GM13977 (cell line): ENCODE measurements around the gene ROR1.

Experiments
- DNase-seq: peaks from one replicate; pipeline ENCODE4 v3.0.0; 2012; ENCODE audit warnings: low spot score
- CTCF ChIP-seq: IDR thresholded peaks from 2 replicates; pipeline ENCODE4 v1.5.1; 2012; ENCODE audit warnings: mild to moderate bottlenecking, control low read depth; ENCODE audit not compliant: insufficient read depth; ENCODE audit errors: extremely low read depth, missing control alignments
- in situ Hi-C: fragments of 300-500 bp; cut with MboI; formaldehyde crosslinking; loops from one replicate; pipeline ENCODE4 v1.12.0; 2022; ENCODE audit warnings: low sequenced_read_pairs, low pct_unique_long_range_greater_than_20kb, mixed read lengths, inconsistent platforms; ENCODE audit not compliant: unreplicated experiment

The ROR1 gene

GRCh38 chr1:64184003-64184440 is 410.2 kb downstream of the ROR1 start:
- in situ Hi-C loops: no loop called here
- DNase-seq: no peak
- no peak for TF ChIP-seq CTCF

GRCh38 chr1:64186138-64186897 is 412.5 kb downstream of the ROR1 start:
- in situ Hi-C loops: no loop called here
- DNase-seq: no peak
- TF ChIP-seq CTCF: no peak

- no peak for DNase-seq
- TF ChIP-seq CTCF: no peak
- in situ Hi-C loops: no loop called here
Observed at GRCh38 chr1:64186898-64187280, 413.1 kb downstream of the ROR1 start.

GRCh38 chr1:64187646-64188045 is 413.8 kb downstream of the ROR1 start:
- TF ChIP-seq CTCF: no peak
- in situ Hi-C loops: no loop called here

GRCh38 chr1:64192290-64192689 is 418.5 kb downstream of the ROR1 start:
- in situ Hi-C loops: no loop called here
- DNase-seq: no peak
- TF ChIP-seq CTCF: no peak

More at GRCh38 chr1:64187646-64188045, 413.8 kb downstream of the ROR1 start:
- DNase-seq: no peak

GRCh38 chr1:64194168-64195080 is 420.6 kb downstream of the ROR1 start:
- in situ Hi-C loops: no loop called here
- TF ChIP-seq CTCF: no peak
- DNase-seq: no peak
